ENCODE results near the gene MYO1D.

Gene MYO1D

GRCh38 chr17:32747856-32748255 lies 129.1 kb downstream of the MYO1D start:
- no peaks in the 10 kb centered on the region for H3K9me2 ChIP-seq (replicated peaks; ENCODE audit: insufficient read depth, low read length)

GRCh38 chr17:32746698-32747097 lies 130.2 kb downstream of the MYO1D start:
- H3K4me1 ChIP-seq (ENCODE audit: low read length): no peaks in the 10 kb centered on the region
- TF ChIP-seq EZH2phosphoT487 (IDR thresholded peaks at IDR 0.05; ENCODE audit: low read length) (no peak), EZH2 (optimal IDR thresholded peaks at IDR 0.05; ENCODE audit: low read depth, low read length) (no peak), CTCF (IDR thresholded peaks at IDR 0.05; ENCODE audit: low read length) (no peak)
- H3K36me3 ChIP-seq (replicated peaks; ENCODE audit: insufficient read depth, low read length): no peaks in the 10 kb centered on the region
- no peak overlapping the region for H3K4me3 ChIP-seq (ENCODE audit: low read length)
- no peaks in the 10 kb centered on the region for H3K9me2 ChIP-seq (replicated peaks; ENCODE audit: insufficient read depth, low read length)
- H3F3A ChIP-seq (ENCODE audit: insufficient read depth, low read length): no peaks in the 10 kb centered on the region
- no peak overlapping the region for H3K9ac ChIP-seq (ENCODE audit: low read length)
- DNase-seq: no peak
- no peak overlapping the region for H3K4me2 ChIP-seq (ENCODE audit: low read depth, low read length)
- no peaks in the 10 kb centered on the region for H3K79me2 ChIP-seq (ENCODE audit: low read length)
- no peaks in the 10 kb centered on the region for H3K27me3 ChIP-seq (replicated peaks; ENCODE audit: insufficient read depth, low read length)
- H3K9me3 ChIP-seq (replicated peaks; ENCODE audit: insufficient read depth, low read length): no peaks in the 10 kb centered on the region
- H4K20me1 ChIP-seq (ENCODE audit: insufficient read depth, low read length): no peaks in the 10 kb centered on the region
- H2AFZ ChIP-seq (ENCODE audit: low read length): no peak overlapping the region
- no peak overlapping the region for H3K27ac ChIP-seq (ENCODE audit: low read length)

More at GRCh38 chr17:32747856-32748255, 129.1 kb downstream of the MYO1D start:
- no peak overlapping the region for H3K4me3 ChIP-seq (ENCODE audit: low read length)
- no peaks in the 10 kb centered on the region for H3K79me2 ChIP-seq (ENCODE audit: low read length)
- H4K20me1 ChIP-seq (ENCODE audit: insufficient read depth, low read length): no peaks in the 10 kb centered on the region
- TF ChIP-seq CTCF (IDR thresholded peaks at IDR 0.05; ENCODE audit: low read length) (no peak), EZH2 (optimal IDR thresholded peaks at IDR 0.05; ENCODE audit: low read depth, low read length) (no peak), EZH2phosphoT487 (IDR thresholded peaks at IDR 0.05; ENCODE audit: low read length) (no peak)
- H2AFZ ChIP-seq (ENCODE audit: low read length): no peak overlapping the region
- H3K27me3 ChIP-seq (replicated peaks; ENCODE audit: insufficient read depth, low read length): no peaks in the 10 kb centered on the region
- no peaks in the 10 kb centered on the region for H3K9me3 ChIP-seq (replicated peaks; ENCODE audit: insufficient read depth, low read length)
- no peak for DNase-seq
- no peak overlapping the region for H3K27ac ChIP-seq (ENCODE audit: low read length)
- H3F3A ChIP-seq (ENCODE audit: insufficient read depth, low read length): no peaks in the 10 kb centered on the region
- H3K4me1 ChIP-seq (ENCODE audit: low read length): no peaks in the 10 kb centered on the region
- H3K36me3 ChIP-seq (replicated peaks; ENCODE audit: insufficient read depth, low read length): no peaks in the 10 kb centered on the region
- H3K9ac ChIP-seq (ENCODE audit: low read length): no peak overlapping the region
- H3K4me2 ChIP-seq (ENCODE audit: low read depth, low read length): no peak overlapping the region

- no peak for DNase-seq
- no peaks in the 10 kb centered on the region for H3K4me1 ChIP-seq (ENCODE audit: low read length)
- H3K9ac ChIP-seq (ENCODE audit: low read length): no peak overlapping the region
- no peaks in the 10 kb centered on the region for H4K20me1 ChIP-seq (ENCODE audit: insufficient read depth, low read length)
- no peaks in the 10 kb centered on the region for H3F3A ChIP-seq (ENCODE audit: insufficient read depth, low read length)
- TF ChIP-seq EZH2 (optimal IDR thresholded peaks at IDR 0.05; ENCODE audit: low read depth, low read length) (no peak), EZH2phosphoT487 (IDR thresholded peaks at IDR 0.05; ENCODE audit: low read length) (no peak), CTCF (IDR thresholded peaks at IDR 0.05; ENCODE audit: low read length) (no peak)
- H3K9me2 ChIP-seq (replicated peaks; ENCODE audit: insufficient read depth, low read length): no peaks in the 10 kb centered on the region
- no peak overlapping the region for H2AFZ ChIP-seq (ENCODE audit: low read length)
- no peak overlapping the region for H3K4me3 ChIP-seq (ENCODE audit: low read length)
- no peak overlapping the region for H3K27ac ChIP-seq (ENCODE audit: low read length)
- H3K27me3 ChIP-seq (replicated peaks; ENCODE audit: insufficient read depth, low read length): no peaks in the 10 kb centered on the region
- no peak overlapping the region for H3K4me2 ChIP-seq (ENCODE audit: low read depth, low read length)
- no peaks in the 10 kb centered on the region for H3K9me3 ChIP-seq (replicated peaks; ENCODE audit: insufficient read depth, low read length)
- no peaks in the 10 kb centered on the region for H3K79me2 ChIP-seq (ENCODE audit: low read length)
- H3K36me3 ChIP-seq (replicated peaks; ENCODE audit: insufficient read depth, low read length): no peaks in the 10 kb centered on the region
Observed at GRCh38 chr17:32746280-32746679, 130.6 kb downstream of the MYO1D start.

Data from MM.1S (cell line).